ENCODE measurements around the gene STARD13.

STARD13 gene

GRCh38 chr13:33154911-33155310 is 130.6 kb downstream of the STARD13 start:
- no peak for DNase-seq (ENCODE audit: low spot score)
- Histone ChIP-seq H3K4me3 (no peak overlapping the region), H3K27ac (peak overlapping the region in 1 of 2 donors; percentile 49)
- TF ChIP-seq, protein P1, sequence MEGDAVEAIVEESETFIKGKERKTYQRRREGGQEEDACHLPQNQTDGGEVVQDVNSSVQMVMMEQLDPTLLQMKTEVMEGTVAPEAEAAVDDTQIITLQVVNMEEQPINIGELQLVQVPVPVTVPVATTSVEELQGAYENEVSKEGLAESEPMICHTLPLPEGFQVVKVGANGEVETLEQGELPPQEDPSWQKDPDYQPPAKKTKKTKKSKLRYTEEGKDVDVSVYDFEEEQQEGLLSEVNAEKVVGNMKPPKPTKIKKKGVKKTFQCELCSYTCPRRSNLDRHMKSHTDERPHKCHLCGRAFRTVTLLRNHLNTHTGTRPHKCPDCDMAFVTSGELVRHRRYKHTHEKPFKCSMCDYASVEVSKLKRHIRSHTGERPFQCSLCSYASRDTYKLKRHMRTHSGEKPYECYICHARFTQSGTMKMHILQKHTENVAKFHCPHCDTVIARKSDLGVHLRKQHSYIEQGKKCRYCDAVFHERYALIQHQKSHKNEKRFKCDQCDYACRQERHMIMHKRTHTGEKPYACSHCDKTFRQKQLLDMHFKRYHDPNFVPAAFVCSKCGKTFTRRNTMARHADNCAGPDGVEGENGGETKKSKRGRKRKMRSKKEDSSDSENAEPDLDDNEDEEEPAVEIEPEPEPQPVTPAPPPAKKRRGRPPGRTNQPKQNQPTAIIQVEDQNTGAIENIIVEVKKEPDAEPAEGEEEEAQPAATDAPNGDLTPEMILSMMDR (IDR thresholded peaks at IDR 0.05), result no peak

- TF ChIP-seq, protein P1 (IDR thresholded peaks at IDR 0.05), result no peak
- no peak for DNase-seq (ENCODE audit: low spot score)
- peak overlapping the region; percentile 8 for H3K4me3 ChIP-seq
- H3K27ac ChIP-seq, result peak overlapping the region; percentile 56 to 73
Observed at GRCh38 chr13:33153421-33154404, 131.8 kb downstream of the STARD13 start.

DNA sequence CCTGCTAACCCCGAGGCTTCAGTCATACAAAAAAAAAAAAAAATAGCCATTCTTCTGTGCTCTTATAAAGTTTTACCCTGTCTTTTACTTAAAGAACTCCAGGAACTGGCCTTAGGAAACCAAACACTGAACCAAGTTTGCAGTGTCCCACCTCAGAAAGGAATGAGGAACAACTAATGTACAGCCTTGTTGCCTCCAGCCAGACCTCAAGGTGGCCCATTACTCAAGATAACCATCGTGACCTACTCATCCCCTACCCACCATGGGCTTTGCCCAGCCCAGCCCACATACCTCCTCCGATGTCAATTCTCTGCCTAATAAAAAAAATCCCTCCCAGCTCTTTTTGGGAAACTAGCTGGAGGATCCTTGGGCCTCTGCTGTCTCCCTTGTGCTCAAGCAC is 133.2 kb downstream of the STARD13 start:
- Histone ChIP-seq H3K4me3 (no peak overlapping the region), H3K27ac (peak overlapping the region in 1 of 2 donors; percentile 73)
- TF ChIP-seq, protein P1 (IDR thresholded peaks at IDR 0.05), result no peak
- DNase-seq (ENCODE audit: low spot score), result no peak

GRCh38 chr13:33150662-33151061 is 134.9 kb downstream of the STARD13 start:
- DNase-seq (ENCODE audit: low spot score), result no peak
- TF ChIP-seq, protein P1 (IDR thresholded peaks at IDR 0.05), result no peak
- Histone ChIP-seq H3K27ac (no peak overlapping the region), H3K4me3 (no peak overlapping the region)

- TF ChIP-seq, protein P1 (IDR thresholded peaks at IDR 0.05), result no peak
- no peak overlapping the region for H3K4me3 ChIP-seq
- no peak for DNase-seq (ENCODE audit: low spot score)
- no peak overlapping the region for H3K27ac ChIP-seq
Observed at GRCh38 chr13:33150126-33150525, 135.4 kb downstream of the STARD13 start.

DNA sequence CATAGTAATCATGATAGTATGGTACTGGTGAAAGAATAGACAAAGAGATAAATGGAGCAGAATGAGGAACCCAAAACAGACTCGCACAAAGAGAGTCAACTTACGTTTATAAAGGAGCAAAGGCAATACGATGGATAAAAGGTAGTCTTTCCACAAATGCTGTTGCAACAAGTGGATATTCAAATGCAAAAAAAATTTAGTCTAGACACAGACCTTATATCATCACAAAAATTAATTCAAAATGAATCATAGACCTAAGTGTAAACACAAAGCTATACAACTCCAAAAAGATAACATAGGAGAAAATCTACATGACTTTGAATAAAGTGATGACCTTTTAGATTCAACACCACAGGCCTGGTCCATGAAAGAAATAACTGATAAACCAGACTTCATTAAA is 137.7 kb downstream of the STARD13 start:
- H3K4me3 ChIP-seq, result no peak overlapping the region
- no peak overlapping the region for H3K27ac ChIP-seq
- TF ChIP-seq, protein P1 (IDR thresholded peaks at IDR 0.05), result no peak
- no peak for DNase-seq (ENCODE audit: low spot score)
